ENCODE results near the gene GMPR. TPM values are rescaled to one million over a fixed set of nuclear protein-coding genes. Genes with fewer than 3 reads are reported as not detected.

Gene GMPR
- total RNA-seq, 6 donors from 2014 or later: 10.5 to 25.6 (median 16.4) TPM

- 93 to 95% methylated on average over 10 of the region's 10 CpGs for WGBS, 2 donors
- DNase-seq: no peak
Observed at GRCh38 chr6:16294371-16294770, 56.0 kb downstream of the GMPR start.

DNA sequence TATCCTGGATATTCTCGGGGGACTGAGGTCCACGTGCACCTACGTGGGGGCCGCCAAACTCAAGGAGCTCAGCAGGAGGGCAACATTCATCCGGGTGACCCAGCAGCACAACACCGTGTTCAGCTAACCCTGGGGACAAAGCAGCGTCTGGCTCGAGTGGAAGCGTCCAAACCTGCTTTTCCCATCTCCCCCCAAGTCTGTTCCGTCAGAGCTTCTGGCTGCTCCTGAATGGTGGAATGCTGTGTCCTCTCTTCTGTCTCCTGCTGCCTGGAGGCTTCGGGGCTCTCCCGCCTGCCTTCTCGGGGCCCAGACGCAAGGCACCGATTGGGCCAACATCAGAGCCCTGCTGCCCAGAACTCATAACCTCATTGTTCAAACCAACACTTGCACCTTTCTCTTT, 56.7 kb downstream of the GMPR start:
- H3K36me3 ChIP-seq: peaks cover 0 to 3% (median 0%) of the 10 kb centered on the region in 4 donors
- H3K27me3 ChIP-seq: no peaks in the 10 kb centered on the region
- H3K4me1 ChIP-seq: no peaks in the 10 kb centered on the region
- WGBS, 2 donors: 92 to 94% methylated on average over 15 of the region's 15 CpGs
- no peak overlapping the region for H3K4me3 ChIP-seq
- DNase-seq: no peak
- no peaks in the 10 kb centered on the region for H3K9me3 ChIP-seq
- no peak overlapping the region for H3K27ac ChIP-seq
- no peak for ATAC-seq (ENCODE audit: low FRiP score in 2 of 2)
- TF ChIP-seq POLR2A (IDR thresholded peaks at IDR 0.05): no peak
- TF ChIP-seq, protein P1, sequence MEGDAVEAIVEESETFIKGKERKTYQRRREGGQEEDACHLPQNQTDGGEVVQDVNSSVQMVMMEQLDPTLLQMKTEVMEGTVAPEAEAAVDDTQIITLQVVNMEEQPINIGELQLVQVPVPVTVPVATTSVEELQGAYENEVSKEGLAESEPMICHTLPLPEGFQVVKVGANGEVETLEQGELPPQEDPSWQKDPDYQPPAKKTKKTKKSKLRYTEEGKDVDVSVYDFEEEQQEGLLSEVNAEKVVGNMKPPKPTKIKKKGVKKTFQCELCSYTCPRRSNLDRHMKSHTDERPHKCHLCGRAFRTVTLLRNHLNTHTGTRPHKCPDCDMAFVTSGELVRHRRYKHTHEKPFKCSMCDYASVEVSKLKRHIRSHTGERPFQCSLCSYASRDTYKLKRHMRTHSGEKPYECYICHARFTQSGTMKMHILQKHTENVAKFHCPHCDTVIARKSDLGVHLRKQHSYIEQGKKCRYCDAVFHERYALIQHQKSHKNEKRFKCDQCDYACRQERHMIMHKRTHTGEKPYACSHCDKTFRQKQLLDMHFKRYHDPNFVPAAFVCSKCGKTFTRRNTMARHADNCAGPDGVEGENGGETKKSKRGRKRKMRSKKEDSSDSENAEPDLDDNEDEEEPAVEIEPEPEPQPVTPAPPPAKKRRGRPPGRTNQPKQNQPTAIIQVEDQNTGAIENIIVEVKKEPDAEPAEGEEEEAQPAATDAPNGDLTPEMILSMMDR (IDR thresholded peaks at IDR 0.05): no peak
- no peak for TF ChIP-seq EP300 (IDR thresholded peaks at IDR 0.05)
- TF ChIP-seq POLR2AphosphoS5 (IDR thresholded peaks at IDR 0.05): no peak

More at GRCh38 chr6:16294371-16294770, 56.0 kb downstream of the GMPR start:
- ATAC-seq (ENCODE audit: low FRiP score in 2 of 2): no peak
- Histone ChIP-seq H3K36me3 (peaks cover 0 to 3% (median 0%) of the 10 kb centered on the region in 4 donors), H3K27ac (no peak overlapping the region), H3K9me3 (no peaks in the 10 kb centered on the region), H3K27me3 (no peaks in the 10 kb centered on the region), H3K4me1 (no peaks in the 10 kb centered on the region), H3K4me3 (no peak overlapping the region)
- TF ChIP-seq EP300 (IDR thresholded peaks at IDR 0.05) (no peak), POLR2A (IDR thresholded peaks at IDR 0.05) (no peak)
- TF ChIP-seq, protein P1 (IDR thresholded peaks at IDR 0.05): no peak

DNA sequence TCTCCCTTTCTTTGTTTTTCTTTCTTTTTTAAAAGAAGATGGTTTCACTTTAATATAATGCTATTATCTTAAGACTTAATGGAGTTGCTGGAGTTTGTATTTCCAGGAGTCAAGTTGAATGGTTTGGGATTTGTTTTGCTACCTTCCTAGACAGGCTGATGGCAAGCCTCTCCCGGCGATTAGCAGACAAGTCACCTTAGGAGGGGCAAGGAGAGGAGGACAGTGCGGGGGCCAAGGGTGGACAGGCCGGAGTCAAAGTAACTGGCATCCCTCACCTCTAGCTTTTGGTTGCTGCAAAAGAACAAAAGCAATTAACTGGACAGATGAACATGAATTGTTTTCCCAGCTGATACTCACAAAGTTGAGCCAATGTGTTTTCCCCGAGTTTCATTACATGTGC, 57.1 kb downstream of the GMPR start:
- no peaks in the 10 kb centered on the region for H3K9me3 ChIP-seq
- WGBS, 2 donors: 91 to 96% methylated on average over 5 of the region's 5 CpGs
- no peak for DNase-seq

DNA sequence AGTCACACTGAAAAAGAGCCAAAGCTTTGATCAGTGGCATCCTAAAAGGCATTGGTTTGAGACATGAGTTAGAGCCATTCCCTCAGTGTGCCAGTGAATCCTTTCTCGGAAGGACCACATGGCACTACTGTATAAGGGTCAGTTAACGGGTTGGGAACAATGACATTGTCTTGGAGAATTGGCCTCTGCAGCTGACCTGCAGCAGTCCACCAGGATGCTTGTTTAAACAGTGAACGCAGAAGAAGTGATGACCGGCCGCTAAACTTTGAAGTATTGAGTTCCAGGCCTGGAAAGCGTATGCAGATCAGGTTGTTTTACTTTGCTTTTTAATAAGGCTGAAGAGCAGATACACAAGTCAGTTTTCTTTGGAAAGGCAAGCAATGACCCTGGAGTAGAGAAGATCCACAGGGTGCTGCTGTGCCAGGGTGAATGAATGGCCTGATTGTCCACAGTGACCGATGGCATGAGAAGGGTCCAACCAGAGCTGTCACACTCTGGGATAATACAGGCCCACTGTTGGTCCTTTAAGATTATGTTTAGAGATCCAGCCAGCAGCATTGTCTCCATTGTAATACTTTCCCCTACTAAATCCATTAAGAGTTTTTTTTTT, 57.8 kb downstream of the GMPR start:
- Histone ChIP-seq H3K27me3 (no peaks in the 10 kb centered on the region), H3K4me3 (no peak overlapping the region), H3K27ac (no peak overlapping the region), H3K4me1 (no peaks in the 10 kb centered on the region), H3K9me3 (no peaks in the 10 kb centered on the region), H3K36me3 (peaks cover 0 to 3% (median 0%) of the 10 kb centered on the region in 4 donors)
- no peak for DNase-seq
- 96% methylated on average over 7 of the region's 7 CpGs for WGBS, 2 donors
- no peak for TF ChIP-seq POLR2A (IDR thresholded peaks at IDR 0.05)
- no peak for TF ChIP-seq EP300 (IDR thresholded peaks at IDR 0.05)
- TF ChIP-seq POLR2AphosphoS5 (IDR thresholded peaks at IDR 0.05): no peak
- TF ChIP-seq, protein P1 (IDR thresholded peaks at IDR 0.05): no peak
- ATAC-seq (ENCODE audit: low FRiP score in 2 of 2): no peak

More for the DNA sequence above, 57.1 kb downstream of the GMPR start:
- no peaks in the 10 kb centered on the region for H3K4me1 ChIP-seq
- no peak for ATAC-seq (ENCODE audit: low FRiP score in 2 of 2)
- H3K4me3 ChIP-seq: no peak overlapping the region
- H3K27me3 ChIP-seq: no peaks in the 10 kb centered on the region
- no peak for TF ChIP-seq POLR2AphosphoS5 (IDR thresholded peaks at IDR 0.05)
- TF ChIP-seq, protein P1 (IDR thresholded peaks at IDR 0.05): no peak
- TF ChIP-seq POLR2A (IDR thresholded peaks at IDR 0.05): no peak
- no peak for TF ChIP-seq EP300 (IDR thresholded peaks at IDR 0.05)
- H3K36me3 ChIP-seq: peaks cover 0 to 3% (median 0%) of the 10 kb centered on the region in 4 donors
- H3K27ac ChIP-seq: no peak overlapping the region

GRCh38 chr6:16299861-16300260, 61.5 kb downstream of the GMPR start:
- Histone ChIP-seq H3K27ac (no peak overlapping the region), H3K27me3 (no peaks in the 10 kb centered on the region), H3K9me3 (no peaks in the 10 kb centered on the region), H3K4me3 (no peak overlapping the region), H3K36me3 (peaks cover 0 to 12% (median 3%) of the 10 kb centered on the region in 4 donors), H3K4me1 (no peaks in the 10 kb centered on the region)
- 88 to 89% methylated on average over 3 of the region's 3 CpGs for WGBS, 2 donors
- ATAC-seq (ENCODE audit: low FRiP score in 2 of 2) (no peak), DNase-seq (no peak)
- no peak for TF ChIP-seq POLR2A (IDR thresholded peaks at IDR 0.05)
- TF ChIP-seq, protein P1 (IDR thresholded peaks at IDR 0.05): no peak
- no peak for TF ChIP-seq EP300 (IDR thresholded peaks at IDR 0.05)
- TF ChIP-seq POLR2AphosphoS5 (IDR thresholded peaks at IDR 0.05): no peak

Measured in upper lobe of left lung (tissue), 6 donors.